ENCODE results near the gene AGBL1.
"Not testable (repeated sequence)": the region's sequence is repeated elsewhere in the genome, so short reads cannot be mapped to it uniquely, and the experiment has no call there.

The AGBL1 gene

DNA sequence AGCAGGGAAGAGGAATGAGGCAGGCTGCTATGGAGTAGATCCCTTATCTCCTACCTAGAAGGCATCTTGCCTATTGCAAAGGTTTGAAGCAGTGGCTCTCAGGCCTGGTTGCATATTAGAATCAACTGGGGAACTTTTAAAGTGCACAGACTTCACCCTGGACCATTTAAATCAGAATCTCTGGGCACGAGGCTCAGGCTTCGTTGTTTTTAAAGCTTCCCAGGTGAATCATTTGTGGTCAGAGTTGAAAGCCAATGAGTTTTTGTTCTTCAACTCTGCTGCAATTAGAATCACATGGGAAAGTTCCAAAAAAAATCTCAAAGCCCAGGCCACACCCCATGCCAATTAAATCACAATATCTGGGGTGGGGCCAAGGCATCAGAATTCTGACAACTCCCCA, 773.1 kb downstream of the AGBL1 start:
- Histone ChIP-seq H3K36me3 (replicated peaks) (no peaks in the 10 kb centered on the region), H3K9me3 (no peaks in the 10 kb centered on the region), H3K27me3 (ENCODE audit: low read depth) (no peaks in the 10 kb centered on the region), H3K4me3 (no peak overlapping the region), H3K4me1 (no peaks in the 10 kb centered on the region)
- DNase-seq (ENCODE audit: low spot score in 2 of 2) = no peak
- in situ Hi-C loops (cut with MboI; ENCODE audit: low sequenced_read_pairs) = no loop called here

DNA sequence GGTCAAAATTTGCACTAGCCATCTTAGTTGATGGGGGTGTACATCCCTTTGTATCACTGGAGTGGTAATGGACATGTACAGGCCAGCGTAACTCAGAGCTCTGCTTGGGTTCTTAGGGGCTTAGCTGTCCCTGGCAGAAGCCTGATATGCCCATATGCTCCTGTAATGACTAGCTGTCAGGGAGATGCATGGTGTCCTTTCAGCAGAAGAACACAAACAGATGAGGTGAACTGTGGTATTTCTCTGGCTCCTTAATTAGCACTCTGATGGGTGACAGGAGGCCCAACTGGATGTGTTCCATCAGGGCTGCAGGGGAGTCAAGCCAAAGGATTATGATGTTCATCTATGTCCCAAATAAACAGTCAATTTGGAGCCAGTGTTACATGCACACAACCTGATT, 774.5 kb downstream of the AGBL1 start:
- Histone ChIP-seq H3K9me3 (no peaks in the 10 kb centered on the region), H3K4me1 (no peaks in the 10 kb centered on the region), H3K27me3 (ENCODE audit: low read depth) (no peaks in the 10 kb centered on the region), H3K4me3 (no peak overlapping the region), H3K36me3 (replicated peaks) (no peaks in the 10 kb centered on the region)
- DNase-seq (ENCODE audit: low spot score in 2 of 2) = no peak
- in situ Hi-C loops (cut with MboI; ENCODE audit: low sequenced_read_pairs) = no loop called here

DNA sequence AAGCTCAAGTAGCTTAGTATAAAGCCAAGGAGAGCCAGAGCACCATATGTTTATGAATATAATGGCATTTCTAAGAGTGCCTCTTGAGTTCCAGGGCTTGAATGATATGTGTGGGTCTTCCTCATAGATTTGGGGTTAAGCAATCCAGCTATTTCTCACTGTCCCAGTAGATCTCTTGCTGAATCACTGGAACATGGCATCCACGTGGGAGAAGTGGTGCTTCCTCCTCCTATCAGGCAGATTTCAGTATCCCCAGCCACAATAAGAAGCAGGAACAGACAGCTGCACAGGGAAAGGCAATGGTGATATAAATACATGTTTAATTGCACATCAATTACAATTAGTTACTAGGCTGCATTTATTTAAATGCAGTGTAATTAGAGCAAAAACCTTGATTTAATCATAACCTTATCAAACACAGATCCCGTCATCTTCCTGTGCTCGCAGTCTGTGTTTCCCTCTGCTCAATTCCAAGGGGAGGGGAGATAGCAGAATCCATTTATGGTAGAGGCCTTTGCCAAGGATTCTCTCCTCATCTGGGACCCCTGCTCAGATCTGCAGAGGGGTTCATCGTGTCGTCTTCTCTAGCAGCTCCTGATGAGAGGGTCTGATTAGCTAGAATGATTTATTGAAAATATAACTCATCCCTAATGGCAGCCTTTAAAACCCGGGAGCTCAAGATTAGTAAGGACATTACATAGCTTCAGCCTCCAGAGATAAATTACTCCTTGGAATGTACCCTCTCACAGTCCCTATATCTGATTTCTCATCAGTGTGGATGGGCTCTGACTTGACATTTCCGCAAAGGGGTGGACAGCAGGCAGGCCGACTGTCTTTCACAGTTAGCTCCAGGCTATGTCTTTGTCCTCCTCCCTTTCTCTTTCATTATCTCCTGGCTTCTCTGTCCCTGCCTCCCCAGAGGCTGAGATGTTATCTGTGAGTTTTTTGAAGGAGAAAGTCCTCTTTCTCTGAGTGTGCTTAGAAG, 775.9 kb downstream of the AGBL1 start:
- Histone ChIP-seq H3K4me1 (no peaks in the 10 kb centered on the region), H3K36me3 (replicated peaks) (no peaks in the 10 kb centered on the region), H3K9me3 (no peaks in the 10 kb centered on the region), H3K4me3 (no peak overlapping the region), H3K27me3 (ENCODE audit: low read depth) (no peaks in the 10 kb centered on the region)
- in situ Hi-C loops (cut with MboI; ENCODE audit: low sequenced_read_pairs) = no loop called here
- DNase-seq (ENCODE audit: low spot score in 2 of 2) = no peak

DNA sequence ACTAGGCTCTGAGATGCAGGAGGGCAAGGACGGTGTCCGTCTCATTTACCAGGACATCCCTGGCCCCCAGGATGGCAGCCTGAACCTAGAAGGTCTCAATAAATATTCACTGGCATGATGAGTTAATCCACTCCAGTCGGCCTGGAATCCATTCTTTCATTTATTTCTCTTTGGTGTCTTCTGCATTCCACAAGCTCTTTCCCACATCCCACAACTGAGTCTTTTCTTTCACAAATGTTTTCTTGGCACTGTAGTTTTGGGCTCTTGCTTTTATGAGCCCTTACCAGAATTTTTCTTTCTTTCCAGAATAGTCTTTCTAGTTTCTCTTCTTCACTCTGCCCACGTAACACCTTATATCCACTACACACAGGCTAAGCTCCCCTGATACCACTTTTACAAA, 778.0 kb downstream of the AGBL1 start:
- Histone ChIP-seq H3K36me3 (replicated peaks) (no peaks in the 10 kb centered on the region), H3K4me1 (no peaks in the 10 kb centered on the region), H3K4me3 (no peak overlapping the region), H3K27me3 (ENCODE audit: low read depth) (no peaks in the 10 kb centered on the region), H3K9me3 (no peaks in the 10 kb centered on the region)
- in situ Hi-C loops (cut with MboI; ENCODE audit: low sequenced_read_pairs) = no loop called here
- DNase-seq (ENCODE audit: low spot score in 2 of 2) = no peak

DNA sequence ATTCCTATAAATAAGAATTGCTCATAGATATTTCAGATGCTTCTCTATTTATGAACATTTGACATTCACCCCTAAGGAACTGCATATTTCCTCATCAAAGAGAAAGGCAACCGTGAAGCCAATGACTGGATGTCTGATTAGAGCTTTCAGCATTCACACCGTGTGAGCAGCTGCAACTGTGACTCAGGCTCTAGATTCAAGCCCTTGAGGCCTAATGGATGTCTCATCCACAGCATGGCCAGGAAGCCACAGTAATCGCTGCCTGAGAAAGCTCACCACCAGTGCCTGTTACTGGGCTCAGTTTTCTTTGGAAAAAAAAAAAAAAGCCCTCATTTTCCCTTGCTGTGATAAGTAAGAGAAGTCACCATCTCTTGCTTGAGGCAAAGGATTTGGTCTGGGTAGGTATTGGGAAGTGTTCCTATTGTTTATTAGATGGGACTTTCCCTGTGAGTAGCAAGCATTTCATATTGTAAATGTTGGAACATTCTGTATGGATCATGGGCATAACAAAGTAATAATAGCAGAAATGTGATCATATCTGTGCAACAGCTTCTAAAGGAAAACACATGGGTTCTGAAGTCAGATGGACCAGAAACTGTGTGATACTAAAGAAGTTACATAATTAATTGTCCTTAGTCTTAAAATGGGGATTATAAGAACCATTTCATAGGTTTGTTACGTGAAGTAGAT, 783.7 kb downstream of the AGBL1 start:
- Histone ChIP-seq H3K4me3 (no peak overlapping the region), H3K27me3 (ENCODE audit: low read depth) (no peaks in the 10 kb centered on the region), H3K4me1 (no peaks in the 10 kb centered on the region), H3K9me3 (0 out of 2 replicates have a peak, but pooled peaks cover 3% of the 10 kb centered on the region), H3K36me3 (replicated peaks) (no peaks in the 10 kb centered on the region)
- in situ Hi-C loops (cut with MboI; ENCODE audit: low sequenced_read_pairs) = no loop called here
- DNase-seq (ENCODE audit: low spot score in 2 of 2) = no peak

DNA sequence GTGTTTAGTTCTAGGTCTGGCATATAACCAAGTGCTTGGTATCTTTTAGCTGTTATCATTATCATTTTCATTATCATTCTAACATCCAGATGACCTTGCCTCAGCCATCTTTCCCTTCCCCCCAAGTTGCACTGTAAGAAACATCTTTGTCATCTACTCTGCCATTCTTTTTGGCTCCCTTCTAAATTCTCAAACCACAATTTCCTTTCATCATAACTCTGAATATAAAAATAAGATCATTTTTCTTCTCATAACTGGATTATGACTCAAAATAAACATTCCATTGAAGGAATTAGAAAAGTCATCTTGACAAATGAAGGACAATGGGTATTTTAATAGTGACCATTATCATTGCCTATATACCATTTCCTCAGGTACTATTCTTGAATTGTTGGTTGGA, 786.2 kb downstream of the AGBL1 start:
- no peak for DNase-seq (ENCODE audit: low spot score in 2 of 2)
- H3K9me3 ChIP-seq = 0 out of 2 replicates have a peak, but pooled peaks cover 3% of the 10 kb centered on the region
- no peaks in the 10 kb centered on the region for H3K36me3 ChIP-seq (replicated peaks)
- H3K4me1 ChIP-seq = no peaks in the 10 kb centered on the region
- H3K27me3 ChIP-seq (ENCODE audit: low read depth) = no peaks in the 10 kb centered on the region
- in situ Hi-C loops (cut with MboI; ENCODE audit: low sequenced_read_pairs) = no loop called here
- no peak overlapping the region for H3K4me3 ChIP-seq

DNA sequence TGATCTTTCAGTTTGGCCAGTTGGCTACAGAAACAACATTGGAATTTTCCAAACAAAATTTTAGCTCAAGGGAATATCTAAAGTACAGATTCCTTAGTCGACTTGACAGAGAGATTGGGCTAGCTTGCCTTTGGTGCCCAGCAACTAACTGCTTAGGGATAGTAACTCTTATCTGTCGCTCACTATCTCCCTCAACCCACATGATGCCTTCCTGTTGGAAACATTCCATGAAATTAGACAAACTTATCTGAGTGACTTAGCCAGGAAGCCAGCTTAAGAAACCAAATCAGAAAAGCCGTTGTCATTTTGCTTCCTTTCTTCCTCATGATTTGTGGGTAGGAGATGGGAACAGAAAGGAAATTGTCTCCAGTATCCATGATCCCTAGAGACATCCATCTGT, 791.2 kb downstream of the AGBL1 start:
- in situ Hi-C loops (cut with MboI; ENCODE audit: low sequenced_read_pairs) = no loop called here
- no peak for DNase-seq (ENCODE audit: low spot score in 2 of 2)
- peaks cover 4% of the 10 kb centered on the region; the same call in 1 of the 2 replicates for H3K4me1 ChIP-seq
- no peak overlapping the region for H3K4me3 ChIP-seq
- H3K27me3 ChIP-seq (ENCODE audit: low read depth) = no peaks in the 10 kb centered on the region
- H3K36me3 ChIP-seq (replicated peaks) = no peaks in the 10 kb centered on the region
- 0 out of 2 replicates have a peak, but pooled peaks cover 3% of the 10 kb centered on the region for H3K9me3 ChIP-seq

DNA sequence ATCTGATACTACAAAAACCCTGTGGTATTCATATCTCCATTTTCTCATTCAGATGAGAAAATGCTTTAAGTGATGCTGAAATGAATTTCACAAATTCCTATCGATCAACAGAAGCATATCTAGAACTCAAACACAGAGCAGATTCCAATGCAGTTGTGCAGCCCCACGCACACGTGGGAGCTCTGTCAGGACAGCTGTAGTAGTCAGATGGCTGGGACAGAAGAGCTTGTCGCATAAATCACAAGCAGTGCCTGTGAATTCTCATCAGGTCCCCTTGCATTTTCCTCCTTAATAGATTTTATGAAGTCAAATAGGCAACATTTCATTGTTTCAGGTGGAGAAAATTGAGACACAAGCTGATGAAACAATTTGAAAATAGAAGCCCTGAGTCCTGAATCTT, 792.3 kb downstream of the AGBL1 start:
- 0 out of 2 replicates have a peak, but pooled peaks cover 3% of the 10 kb centered on the region for H3K9me3 ChIP-seq
- in situ Hi-C loops (cut with MboI; ENCODE audit: low sequenced_read_pairs) = no loop called here
- no peak overlapping the region for H3K4me3 ChIP-seq
- H3K36me3 ChIP-seq (replicated peaks) = no peaks in the 10 kb centered on the region
- H3K4me1 ChIP-seq = peaks cover 12% of the 10 kb centered on the region; the same call in 1 of the 2 replicates
- DNase-seq (ENCODE audit: low spot score in 2 of 2) = no peak
- no peaks in the 10 kb centered on the region for H3K27me3 ChIP-seq (ENCODE audit: low read depth)

DNA sequence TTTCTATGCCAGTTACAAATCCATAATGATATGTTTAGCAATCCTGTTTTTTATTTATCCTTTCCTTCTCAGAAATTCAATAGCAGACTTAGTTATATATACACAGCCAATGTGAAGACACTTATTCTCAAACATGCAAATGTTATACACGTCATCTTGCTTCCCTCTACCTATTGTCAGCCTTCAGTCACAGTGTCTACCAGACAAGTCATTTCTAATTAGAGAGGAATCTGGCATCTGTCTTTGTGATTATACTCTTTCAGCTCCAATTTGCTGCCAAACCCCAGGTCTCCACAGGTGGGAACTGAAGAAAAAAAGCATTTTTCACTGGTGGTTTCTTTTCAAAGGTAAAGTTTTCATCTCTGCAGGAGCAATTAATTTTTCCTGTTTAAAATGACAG, 793.1 kb downstream of the AGBL1 start:
- in situ Hi-C loops (cut with MboI; ENCODE audit: low sequenced_read_pairs) = no loop called here

DNA sequence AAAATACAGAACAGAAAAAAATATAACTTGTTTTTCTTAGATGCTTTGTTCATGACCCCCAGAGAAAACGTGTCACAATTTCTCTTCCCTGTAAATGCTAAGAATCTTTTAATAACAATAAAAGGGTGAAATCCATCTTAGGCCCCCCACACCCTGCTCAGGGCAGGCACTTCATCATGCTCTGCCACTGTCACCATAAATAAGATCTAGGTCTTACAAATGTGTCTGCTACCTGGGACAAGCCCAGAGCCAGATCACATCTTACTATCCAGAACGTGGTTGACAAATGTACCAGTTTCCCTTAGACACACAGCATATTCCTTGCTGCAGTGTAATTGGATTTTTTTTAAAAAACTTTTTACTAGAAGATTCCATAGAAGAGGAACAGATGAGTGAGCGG, 795.4 kb downstream of the AGBL1 start:
- in situ Hi-C loops (cut with MboI; ENCODE audit: low sequenced_read_pairs) = no loop called here
- Histone ChIP-seq H3K4me1 (peaks cover 22% of the 10 kb centered on the region), H3K4me3 (no peak overlapping the region), H3K9me3 (no peaks in the 10 kb centered on the region), H3K36me3 (replicated peaks) (no peaks in the 10 kb centered on the region), H3K27me3 (ENCODE audit: low read depth) (no peaks in the 10 kb centered on the region)
- DNase-seq (ENCODE audit: low spot score in 2 of 2) = no peak

More for the DNA sequence above, 793.1 kb downstream of the AGBL1 start:
- H3K4me1 ChIP-seq = peaks cover 20% of the 10 kb centered on the region
- no peaks in the 10 kb centered on the region for H3K36me3 ChIP-seq (replicated peaks)
- H3K27me3 ChIP-seq (ENCODE audit: low read depth) = no peaks in the 10 kb centered on the region
- no peak overlapping the region for H3K4me3 ChIP-seq
- H3K9me3 ChIP-seq = 0 out of 2 replicates have a peak, but pooled peaks cover 3% of the 10 kb centered on the region
- no peak for DNase-seq (ENCODE audit: low spot score in 2 of 2)

DNA sequence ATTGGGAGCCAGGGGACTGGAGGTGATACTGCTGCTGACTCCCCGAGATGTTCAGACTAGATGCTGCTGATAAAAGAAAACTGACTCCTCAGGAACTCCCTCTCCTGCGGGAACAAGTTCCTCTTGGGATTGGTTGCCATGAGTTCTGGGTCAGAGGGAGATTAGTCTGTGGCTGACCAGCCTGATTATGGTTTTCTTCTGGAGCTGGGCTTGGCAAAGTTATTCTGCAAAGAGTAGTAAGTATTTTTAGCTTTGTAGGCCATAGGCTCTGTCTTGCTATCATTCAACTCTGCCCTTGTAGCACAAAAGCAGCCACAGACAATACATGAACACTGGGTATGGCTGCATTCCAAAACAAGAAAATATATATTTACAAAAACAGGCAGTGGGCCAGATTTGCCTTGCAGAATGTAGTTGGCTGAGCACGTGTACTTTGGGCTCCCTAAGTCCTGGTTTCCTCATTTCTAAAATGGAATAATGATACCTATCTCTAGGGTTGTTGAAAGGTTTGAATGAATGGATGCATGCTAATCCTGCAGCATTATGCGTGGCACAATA, 796.8 kb downstream of the AGBL1 start:
- Histone ChIP-seq H3K36me3 (replicated peaks) (no peaks in the 10 kb centered on the region), H3K4me3 (no peak overlapping the region), H3K27me3 (ENCODE audit: low read depth) (no peaks in the 10 kb centered on the region), H3K4me1 (peaks cover 22% of the 10 kb centered on the region), H3K9me3 (no peaks in the 10 kb centered on the region)
- in situ Hi-C loops (cut with MboI; ENCODE audit: low sequenced_read_pairs) = no loop called here
- DNase-seq (ENCODE audit: low spot score in 2 of 2) = peak in 1 of 2 experiments; percentile 35

DNA sequence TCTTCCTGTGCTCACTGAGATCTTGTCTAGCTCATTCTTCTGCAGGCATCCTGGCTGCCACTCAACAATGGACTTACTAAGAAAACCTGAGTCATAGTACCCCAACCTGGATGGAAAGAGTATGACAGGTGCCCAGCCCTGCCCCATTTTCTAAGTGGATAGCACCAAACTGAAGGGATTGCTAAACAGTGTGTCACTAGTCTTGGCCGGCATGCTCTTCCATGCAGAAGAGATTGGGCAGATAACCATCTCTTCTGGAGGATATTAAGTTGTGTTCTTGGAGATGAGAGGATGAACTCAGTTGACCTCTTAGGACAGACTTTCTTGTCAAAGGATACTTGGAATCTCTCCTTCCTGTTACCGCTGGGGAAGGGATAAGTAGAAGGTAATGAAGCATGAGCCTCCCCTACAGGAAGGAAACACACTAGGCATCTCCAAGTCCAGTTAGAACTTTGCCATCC, 797.5 kb downstream of the AGBL1 start:
- in situ Hi-C loops (cut with MboI; ENCODE audit: low sequenced_read_pairs) = no loop called here
- Histone ChIP-seq H3K4me3 (no peak overlapping the region), H3K4me1 (peaks cover 22% of the 10 kb centered on the region), H3K9me3 (no peaks in the 10 kb centered on the region), H3K36me3 (replicated peaks) (no peaks in the 10 kb centered on the region), H3K27me3 (ENCODE audit: low read depth) (no peaks in the 10 kb centered on the region)
- peak; percentile 49 to 59 for DNase-seq (ENCODE audit: low spot score in 2 of 2)

DNA sequence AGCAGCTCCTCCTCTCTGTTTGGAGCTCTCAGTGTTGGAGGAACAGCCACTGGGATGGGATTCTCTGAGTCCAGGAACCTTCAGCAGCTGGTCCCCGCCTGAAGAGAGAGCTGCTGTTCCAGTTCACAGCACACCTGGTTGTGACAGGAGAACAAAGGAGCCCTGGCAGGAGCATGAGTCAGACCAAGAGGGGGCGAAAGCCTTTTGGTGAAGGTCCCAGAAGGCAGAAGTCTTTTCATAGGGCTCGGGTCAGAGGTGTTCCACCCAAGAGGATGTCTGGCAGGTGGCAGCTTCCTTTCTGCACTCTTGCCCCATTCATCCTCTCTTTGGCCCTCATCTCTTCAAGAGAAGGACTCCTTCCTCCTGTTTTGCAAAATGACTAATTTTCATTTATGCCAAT, 799.2 kb downstream of the AGBL1 start:
- H3K27me3 ChIP-seq (ENCODE audit: low read depth); H3K4me3 ChIP-seq; H3K9me3 ChIP-seq; in situ Hi-C loops (cut with MboI; ENCODE audit: low sequenced_read_pairs); DNase-seq (ENCODE audit: low spot score in 2 of 2); H3K36me3 ChIP-seq (replicated peaks): not testable (repeated sequence)
- H3K4me1 ChIP-seq = peaks cover 22% of the 10 kb centered on the region
